Measurements from ENCODE around the gene SCTR. TPM values are rescaled to one million over a fixed set of nuclear protein-coding genes. Genes with fewer than 3 reads are reported as not detected.

The SCTR gene
- total and polyA plus RNA-seq, 2 donors (not counting 1 experiment from before 2014, with no cell fraction given): not detected

DNA sequence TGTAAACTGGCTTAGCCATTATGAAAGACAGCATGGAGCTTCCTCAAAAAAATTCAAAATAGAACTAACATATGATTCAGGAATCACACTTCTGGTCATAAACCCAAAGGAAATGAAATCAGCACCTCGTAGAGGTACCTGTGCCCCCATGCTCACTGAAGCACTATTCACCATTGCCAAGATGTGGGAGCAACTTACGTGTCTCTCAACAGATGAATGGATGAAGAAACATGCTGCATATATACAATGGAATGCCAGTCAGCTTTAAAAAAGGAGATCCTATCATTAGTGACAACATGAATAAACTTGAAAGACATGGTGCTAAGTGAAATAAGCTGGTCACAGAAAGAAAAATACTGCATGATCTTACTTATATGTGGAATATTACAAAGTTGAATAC lies 8.2 kb downstream of the SCTR start:
- no peak overlapping the region for H3K4me3 Mint-ChIP-seq
- Histone ChIP-seq H3K27ac (ENCODE audit: low read length in 2 of 2) (no peak overlapping the region), H4K20me1 (ENCODE audit: control insufficient read depth, insufficient read depth, low read length, poor library complexity, severe bottlenecking) (no peaks in the 10 kb centered on the region), H3K9ac (ENCODE audit: low read length) (no peak overlapping the region), H3K9me3 (ENCODE audit: control extremely low read depth in 1 of 3, control insufficient read depth in 2 of 3, insufficient read depth in 1 of 3, low read length in 2 of 3) (peaks cover 0 to 6% (median 0%) of the 10 kb centered on the region in 3 donors), H3K27me3 (replicated peaks in 1 of 4; ENCODE audit: control extremely low read depth in 1 of 4, control insufficient read depth in 3 of 4, insufficient read depth in 4 of 4, low read length in 3 of 4) (peaks cover 0 to 7% (median 2%) of the 10 kb centered on the region in 4 experiments), H3K4me2 (replicated peaks; ENCODE audit: low read depth, low read length, poor library complexity, severe bottlenecking) (no peak overlapping the region), H2AFZ (ENCODE audit: insufficient read depth, low read depth, low read length, poor library complexity, severe bottlenecking) (no peak overlapping the region), H3K36me3 (replicated peaks in 1 of 2; ENCODE audit: control extremely low read depth in 1 of 2, control insufficient read depth in 1 of 2, extremely low read depth in 1 of 2, insufficient read depth in 2 of 2, low read length in 1 of 2) (no peaks in the 10 kb centered on the region), H3K4me3 (ENCODE audit: control extremely low read depth in 1 of 5, extremely low read depth in 1 of 5, insufficient read depth in 1 of 5, low read depth in 2 of 5, low read length in 4 of 5) (no peak overlapping the region), H3K4me1 (ENCODE audit: control insufficient read depth in 2 of 2, insufficient read depth in 2 of 2, low read length in 2 of 2) (no peaks in the 10 kb centered on the region), H3K79me2 (ENCODE audit: control insufficient read depth, insufficient read depth, low read length) (no peaks in the 10 kb centered on the region)
- TF ChIP-seq EZH2 (IDR thresholded peaks at IDR 0.05; ENCODE audit: borderline replicate concordance, insufficient read depth, low read depth, low read length, poor library complexity, severe bottlenecking): no peak
- TF ChIP-seq, protein P1, sequence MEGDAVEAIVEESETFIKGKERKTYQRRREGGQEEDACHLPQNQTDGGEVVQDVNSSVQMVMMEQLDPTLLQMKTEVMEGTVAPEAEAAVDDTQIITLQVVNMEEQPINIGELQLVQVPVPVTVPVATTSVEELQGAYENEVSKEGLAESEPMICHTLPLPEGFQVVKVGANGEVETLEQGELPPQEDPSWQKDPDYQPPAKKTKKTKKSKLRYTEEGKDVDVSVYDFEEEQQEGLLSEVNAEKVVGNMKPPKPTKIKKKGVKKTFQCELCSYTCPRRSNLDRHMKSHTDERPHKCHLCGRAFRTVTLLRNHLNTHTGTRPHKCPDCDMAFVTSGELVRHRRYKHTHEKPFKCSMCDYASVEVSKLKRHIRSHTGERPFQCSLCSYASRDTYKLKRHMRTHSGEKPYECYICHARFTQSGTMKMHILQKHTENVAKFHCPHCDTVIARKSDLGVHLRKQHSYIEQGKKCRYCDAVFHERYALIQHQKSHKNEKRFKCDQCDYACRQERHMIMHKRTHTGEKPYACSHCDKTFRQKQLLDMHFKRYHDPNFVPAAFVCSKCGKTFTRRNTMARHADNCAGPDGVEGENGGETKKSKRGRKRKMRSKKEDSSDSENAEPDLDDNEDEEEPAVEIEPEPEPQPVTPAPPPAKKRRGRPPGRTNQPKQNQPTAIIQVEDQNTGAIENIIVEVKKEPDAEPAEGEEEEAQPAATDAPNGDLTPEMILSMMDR (IDR thresholded peaks at IDR 0.05): no peak
- ATAC-seq (ENCODE audit: low read depth): no peak
- POLR2A ChIA-PET: no interaction called here
- intact Hi-C loops (cut with micrococcal nuclease): no loop called here
- H3K27ac Mint-ChIP-seq: no peak overlapping the region
- no peak for DNase-seq
- CTCF ChIA-PET: no interaction called here
- H3K27me3 Mint-ChIP-seq: peaks cover 42% of the 10 kb centered on the region
- H3K9me3 Mint-ChIP-seq (ENCODE audit: insufficient read depth): no peaks in the 10 kb centered on the region
- H3K4me1 Mint-ChIP-seq: no peaks in the 10 kb centered on the region
- 20% methylated on average over 1 of the region's 2 CpGs for WGBS (ENCODE audit: insufficient coverage)

DNA sequence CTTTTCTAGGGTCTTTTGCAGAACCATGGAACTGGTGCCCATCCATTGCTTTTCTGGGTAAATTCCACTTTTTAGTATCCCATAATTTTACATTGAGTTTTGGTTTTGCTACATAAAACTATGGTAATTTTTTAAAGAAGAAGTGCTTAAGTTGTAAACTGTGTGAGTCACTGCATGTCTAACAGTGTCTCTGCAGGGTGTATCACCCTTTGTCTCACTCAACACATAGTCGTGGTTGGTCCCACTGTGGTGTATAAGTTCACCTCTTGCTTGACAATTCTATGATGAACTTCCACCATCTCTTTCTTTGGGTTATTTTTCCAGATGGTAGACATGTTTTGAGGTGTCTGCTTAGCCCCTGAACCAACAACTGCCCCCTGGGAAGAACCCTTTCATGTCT lies 10.5 kb downstream of the SCTR start:
- Histone ChIP-seq H3K9me3 (ENCODE audit: control extremely low read depth in 1 of 3, control insufficient read depth in 2 of 3, insufficient read depth in 1 of 3, low read length in 2 of 3) (peaks cover 0 to 3% (median 0%) of the 10 kb centered on the region in 3 donors), H3K9ac (ENCODE audit: low read length) (no peak overlapping the region), H3K4me3 (ENCODE audit: control extremely low read depth in 1 of 5, extremely low read depth in 1 of 5, insufficient read depth in 1 of 5, low read depth in 2 of 5, low read length in 4 of 5) (no peak overlapping the region), H4K20me1 (ENCODE audit: control insufficient read depth, insufficient read depth, low read length, poor library complexity, severe bottlenecking) (no peaks in the 10 kb centered on the region), H3K36me3 (replicated peaks in 1 of 2; ENCODE audit: control extremely low read depth in 1 of 2, control insufficient read depth in 1 of 2, extremely low read depth in 1 of 2, insufficient read depth in 2 of 2, low read length in 1 of 2) (no peaks in the 10 kb centered on the region), H3K79me2 (ENCODE audit: control insufficient read depth, insufficient read depth, low read length) (no peaks in the 10 kb centered on the region), H3K4me1 (ENCODE audit: control insufficient read depth in 2 of 2, insufficient read depth in 2 of 2, low read length in 2 of 2) (no peaks in the 10 kb centered on the region), H3K4me2 (replicated peaks; ENCODE audit: low read depth, low read length, poor library complexity, severe bottlenecking) (no peak overlapping the region), H3K27me3 (replicated peaks in 1 of 4; ENCODE audit: control extremely low read depth in 1 of 4, control insufficient read depth in 3 of 4, insufficient read depth in 4 of 4, low read length in 3 of 4) (peaks cover 0 to 7% (median 2%) of the 10 kb centered on the region in 4 experiments), H3K27ac (ENCODE audit: low read length in 2 of 2) (no peak overlapping the region), H2AFZ (ENCODE audit: insufficient read depth, low read depth, low read length, poor library complexity, severe bottlenecking) (no peak overlapping the region)
- H3K27me3 Mint-ChIP-seq: peaks cover 44% of the 10 kb centered on the region
- no peak overlapping the region for H3K27ac Mint-ChIP-seq
- CTCF ChIA-PET: no interaction called here
- H3K4me1 Mint-ChIP-seq: no peaks in the 10 kb centered on the region
- TF ChIP-seq, protein P1 (IDR thresholded peaks at IDR 0.05): no peak
- TF ChIP-seq EZH2 (IDR thresholded peaks at IDR 0.05; ENCODE audit: borderline replicate concordance, insufficient read depth, low read depth, low read length, poor library complexity, severe bottlenecking): no peak
- WGBS (ENCODE audit: insufficient coverage): no CpG with 5 or more reads among the region's 1 CpG
- ATAC-seq (ENCODE audit: low read depth) (no peak), DNase-seq (no peak)
- intact Hi-C loops (cut with micrococcal nuclease): no loop called here
- H3K4me3 Mint-ChIP-seq: no peak overlapping the region
- no peaks in the 10 kb centered on the region for H3K9me3 Mint-ChIP-seq (ENCODE audit: insufficient read depth)
- POLR2A ChIA-PET: no interaction called here
